NCI-H1694 (cell line): ENCODE measurements around the gene DTL.

ENCODE experiments used
- DNase-seq: peaks from one replicate; lab custom pipeline; 2025; lab: John Stamatoyannopoulos, UW

DTL gene

DNA sequence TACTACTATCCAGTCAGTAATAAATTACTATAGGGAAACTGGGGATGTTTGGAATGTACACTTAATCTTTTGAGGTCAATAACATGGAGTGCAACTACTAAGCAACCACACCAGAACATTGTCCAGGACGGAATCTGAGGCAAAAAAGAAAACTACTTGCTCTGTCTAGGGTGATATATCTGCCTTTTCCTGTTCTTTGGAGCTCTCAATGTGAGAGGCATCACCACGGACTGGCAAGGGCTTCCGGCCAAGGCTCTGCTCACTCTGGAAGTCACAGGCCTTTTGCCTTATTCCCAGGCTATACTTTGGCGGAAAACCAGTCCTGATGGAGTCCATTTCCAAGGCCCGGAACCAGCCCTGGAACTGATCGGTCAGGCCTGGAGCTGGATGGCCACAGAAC lies 94.2 kb downstream of the DTL start:
- no peak for DNase-seq

GRCh38 chr1:212132025-212132424 lies 96.5 kb downstream of the DTL start:
- no peak for DNase-seq

DNA sequence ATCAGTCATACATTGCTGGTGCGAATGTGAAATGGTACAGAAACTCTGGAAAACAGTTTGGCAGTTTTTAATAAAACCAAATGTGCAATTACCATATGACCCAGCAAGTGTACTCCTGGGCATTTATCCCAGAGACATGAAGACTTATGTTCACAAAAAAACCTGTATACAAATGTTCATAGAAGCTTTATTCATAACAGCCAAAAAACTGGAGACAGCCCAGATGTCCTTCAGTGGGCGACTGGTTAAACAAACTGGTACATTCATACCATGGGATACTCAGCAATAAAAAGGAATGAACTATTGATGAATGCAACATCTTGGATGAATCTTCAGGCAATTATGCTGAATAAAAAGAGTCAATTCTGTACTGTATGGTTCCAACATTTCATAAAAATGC lies 97.8 kb downstream of the DTL start:
- no peak for DNase-seq

GRCh38 chr1:212135166-212135565 lies 99.6 kb downstream of the DTL start:
- no peak for DNase-seq

DNA sequence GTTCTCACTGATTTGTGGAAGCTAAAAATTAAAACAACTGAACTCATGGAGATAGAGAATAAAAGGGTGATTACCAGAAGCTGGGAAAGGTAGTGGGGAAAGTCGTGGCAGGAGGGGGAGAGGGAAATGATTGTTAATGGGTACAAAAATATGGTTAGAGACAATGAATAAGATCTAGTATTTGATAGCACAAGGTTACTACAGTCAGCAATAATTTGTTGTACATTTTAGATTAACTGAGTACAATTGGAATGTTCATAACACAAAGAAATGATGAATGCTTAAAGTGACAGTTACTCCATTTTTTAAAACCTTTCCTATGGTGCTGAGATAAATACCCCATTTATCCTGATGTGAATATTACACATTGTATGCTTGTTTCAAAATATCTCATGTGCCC lies 102.3 kb downstream of the DTL start:
- no peak for DNase-seq

DNA sequence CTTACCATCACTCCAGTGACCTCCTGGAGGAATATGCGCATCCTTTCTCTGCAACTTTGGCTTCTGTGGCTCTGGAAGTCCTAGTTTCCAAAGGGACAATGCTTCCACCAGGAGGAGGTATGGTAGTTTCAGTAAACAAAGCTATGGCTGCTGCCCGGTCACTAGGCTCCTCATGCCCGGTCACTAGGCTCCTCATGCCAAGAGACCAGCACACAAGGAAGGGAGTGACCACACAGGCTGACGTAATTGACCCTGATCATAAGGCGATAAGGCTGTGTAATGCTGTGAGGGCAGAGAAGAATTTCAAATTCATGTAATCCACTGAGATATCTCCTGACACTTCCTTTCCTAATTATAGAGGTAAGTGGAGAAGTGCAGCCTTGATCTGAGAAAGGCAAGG lies 102.9 kb downstream of the DTL start:
- no peak for DNase-seq

DNA sequence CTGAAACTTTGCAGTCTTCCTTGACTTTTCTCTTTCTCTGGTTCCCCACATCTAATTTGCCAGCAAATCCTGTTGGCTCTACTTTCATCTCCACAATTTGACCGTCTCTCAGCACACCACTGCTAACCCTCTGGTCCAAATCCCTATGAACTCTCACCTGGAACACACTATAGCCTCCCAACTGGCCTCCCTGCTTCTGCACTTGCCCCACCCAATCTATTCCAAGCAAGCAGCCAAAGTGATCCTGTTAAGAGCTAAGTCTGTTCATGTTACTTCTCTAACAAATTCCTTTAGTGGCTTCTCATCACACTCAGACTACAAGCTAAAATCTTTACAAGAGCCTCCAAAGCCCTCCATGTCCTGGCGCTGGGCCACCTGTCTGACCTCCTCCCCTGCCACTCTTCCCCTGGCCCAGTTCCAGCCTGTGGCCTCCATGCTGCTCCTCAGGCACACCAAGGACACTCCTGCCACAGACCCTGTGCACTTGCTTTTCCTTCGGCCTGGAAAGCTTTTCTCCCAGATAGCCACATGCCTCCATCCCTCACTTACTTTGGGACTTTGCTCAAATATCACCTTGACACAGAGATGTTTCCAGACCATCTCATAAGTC lies 104.1 kb downstream of the DTL start:
- DNase-seq: no peak

GRCh38 chr1:212141404-212141803 lies 105.9 kb downstream of the DTL start:
- DNase-seq: no peak

GRCh38 chr1:212142883-212143530 lies 107.5 kb downstream of the DTL start:
- no peak for DNase-seq

GRCh38 chr1:212147581-212148033 lies 112.1 kb downstream of the DTL start:
- no peak for DNase-seq

- no peak for DNase-seq
Measured at GRCh38 chr1:212149566-212149965, 114.0 kb downstream of the DTL start.

GRCh38 chr1:212152308-212152693 lies 116.8 kb downstream of the DTL start:
- no peak for DNase-seq

DNA sequence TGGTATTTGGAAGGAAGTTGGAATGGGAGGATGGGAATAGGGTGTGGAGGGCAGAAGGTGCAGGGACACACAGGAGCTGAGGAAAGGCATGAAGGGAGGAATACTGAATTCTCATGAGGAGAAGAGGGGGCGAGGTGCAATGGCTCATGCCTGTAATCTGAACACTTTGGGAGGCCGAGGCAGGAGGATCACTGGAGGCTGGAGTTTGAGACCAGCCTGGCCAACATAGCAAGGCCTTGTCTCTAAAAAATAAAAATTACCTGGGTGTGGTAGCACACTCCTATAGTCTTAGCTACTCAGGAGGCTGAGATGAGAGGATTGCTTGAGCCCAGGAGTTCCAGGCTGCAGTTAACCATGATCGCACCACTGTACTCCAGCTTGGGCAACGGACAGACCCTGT lies 117.3 kb downstream of the DTL start:
- no peak for DNase-seq

- no peak for DNase-seq
Measured at GRCh38 chr1:212153635-212154034, 118.1 kb downstream of the DTL start.
